OCI-LY1 (cell line): ENCODE measurements around the gene C3orf80.

Source experiments
- H2AFZ ChIP-seq: fragments of 200-600 bp; sonication (generic), shearing (Covaris generic); 2 replicates; pipeline ENCODE4 v1.6.0; 2014; ENCODE audit warnings: antibody characterized with exemption, mild to moderate bottlenecking, low read length
- H3F3A ChIP-seq: fragments of 200-600 bp; sonication (generic), shearing (Covaris generic); 2 replicates; pipeline ENCODE4 v1.6.0; 2014; ENCODE audit warnings: mild to moderate bottlenecking, antibody characterized with exemption, low read length, moderate library complexity; ENCODE audit not compliant: insufficient read depth
- H3K27ac ChIP-seq: fragments of 200-600 bp; sonication (generic); 2 replicates; pipeline ENCODE4 v1.5.1; 2014; ENCODE audit warnings: low read length, mixed run types, mild to moderate bottlenecking, low read depth; ENCODE audit not compliant: poor library complexity, severe bottlenecking
- H3K27me3 ChIP-seq: fragments of 200-600 bp; sonication (generic); 2 replicates; pipeline ENCODE4 v1.6.0; 2014; ENCODE audit warnings: antibody characterized with exemption, mild to moderate bottlenecking, low read length, moderate library complexity; ENCODE audit not compliant: insufficient read depth
- H3K36me3 ChIP-seq: fragments of 200-600 bp; sonication (generic); 2 replicates; pipeline ENCODE4 v1.6.1; 2014; ENCODE audit warnings: mild to moderate bottlenecking, antibody characterized with exemption, low read length, moderate library complexity, mixed read lengths; ENCODE audit not compliant: insufficient read depth
- H3K4me1 ChIP-seq: fragments of 200-600 bp; sonication (generic); 2 replicates; pipeline ENCODE4 v1.5.1; 2014; ENCODE audit warnings: mild to moderate bottlenecking, low read length, moderate library complexity; ENCODE audit not compliant: insufficient read depth, severe bottlenecking
- H3K4me2 ChIP-seq: fragments of 200-600 bp; sonication (generic), shearing (Covaris generic); 2 replicates; pipeline ENCODE4 v1.6.1; 2014; ENCODE audit warnings: low read length
- H3K4me3 ChIP-seq: fragments of 200-600 bp; sonication (generic); 2 replicates; pipeline ENCODE4 v1.5.1; 2014; ENCODE audit warnings: low read length, low read depth, mild to moderate bottlenecking, mixed read lengths; ENCODE audit not compliant: poor library complexity, severe bottlenecking
- H3K79me2 ChIP-seq: fragments of 200-600 bp; shearing (Covaris generic); 2 replicates; pipeline ENCODE4 v1.6.1; 2016; ENCODE audit warnings: mixed run types, low read length, mixed read lengths; ENCODE audit not compliant: insufficient read depth
- H3K9ac ChIP-seq: fragments of 200-600 bp; sonication (generic), shearing (Covaris generic); 2 replicates; pipeline ENCODE4 v1.6.1; 2014; ENCODE audit warnings: mild to moderate bottlenecking, low read length, mixed read lengths
- H3K9me2 ChIP-seq: fragments of 200-600 bp; sonication (generic), shearing (Covaris generic); 2 replicates; pipeline ENCODE4 v1.6.1; 2014; ENCODE audit warnings: low read depth, mild to moderate bottlenecking, low read length, mixed read lengths
- H3K9me3 ChIP-seq: fragments of 200-600 bp; shearing (Covaris generic); 2 replicates; pipeline ENCODE4 v1.6.1; 2014; ENCODE audit warnings: low read length, mixed read lengths
- H4K20me1 ChIP-seq: fragments of 200-600 bp; sonication (generic), shearing (Covaris generic); 2 replicates; pipeline ENCODE4 v1.6.0; 2016; ENCODE audit warnings: mild to moderate bottlenecking, low read length; ENCODE audit not compliant: insufficient read depth
- EZH2 ChIP-seq: fragments of 200-600 bp; sonication (generic), shearing (Covaris generic); IDR thresholded peaks from 2 replicates; pipeline ENCODE4 v1.8.0; 2017; ENCODE audit warnings: borderline replicate concordance, mixed run types, mild to moderate bottlenecking, antibody characterized with exemption, low read length, moderate library complexity, mixed read lengths
- TF ChIP-seq, protein P1 (sequence below): fragments of 200-600 bp; sonication (generic), shearing (Covaris generic); IDR thresholded peaks from 2 replicates; pipeline ENCODE4 v1.5.1; 2017; ENCODE audit warnings: mild to moderate bottlenecking, antibody characterized with exemption, low read length, moderate library complexity, mixed read lengths

The C3orf80 gene

DNA sequence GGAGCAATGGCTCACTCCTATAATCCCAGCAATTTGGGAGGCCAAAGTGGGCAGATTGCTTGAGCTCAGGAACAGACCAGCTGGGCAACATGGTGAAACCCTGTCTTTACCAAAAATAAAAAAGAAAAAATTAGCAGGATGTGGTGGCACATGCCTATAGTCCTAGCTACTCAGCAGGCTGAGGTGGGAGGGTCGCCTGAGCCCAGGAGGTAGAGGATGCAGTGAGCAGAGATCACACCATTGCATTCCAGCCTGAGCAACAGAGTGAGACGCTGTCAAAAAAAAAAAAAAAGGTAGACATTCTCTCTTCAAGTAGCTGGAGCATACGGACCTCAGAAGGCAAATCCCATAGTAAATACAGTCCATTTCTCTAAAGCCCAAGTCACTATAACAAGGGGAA, 7.1 kb upstream of the C3orf80 start:
- TF ChIP-seq, protein P1, sequence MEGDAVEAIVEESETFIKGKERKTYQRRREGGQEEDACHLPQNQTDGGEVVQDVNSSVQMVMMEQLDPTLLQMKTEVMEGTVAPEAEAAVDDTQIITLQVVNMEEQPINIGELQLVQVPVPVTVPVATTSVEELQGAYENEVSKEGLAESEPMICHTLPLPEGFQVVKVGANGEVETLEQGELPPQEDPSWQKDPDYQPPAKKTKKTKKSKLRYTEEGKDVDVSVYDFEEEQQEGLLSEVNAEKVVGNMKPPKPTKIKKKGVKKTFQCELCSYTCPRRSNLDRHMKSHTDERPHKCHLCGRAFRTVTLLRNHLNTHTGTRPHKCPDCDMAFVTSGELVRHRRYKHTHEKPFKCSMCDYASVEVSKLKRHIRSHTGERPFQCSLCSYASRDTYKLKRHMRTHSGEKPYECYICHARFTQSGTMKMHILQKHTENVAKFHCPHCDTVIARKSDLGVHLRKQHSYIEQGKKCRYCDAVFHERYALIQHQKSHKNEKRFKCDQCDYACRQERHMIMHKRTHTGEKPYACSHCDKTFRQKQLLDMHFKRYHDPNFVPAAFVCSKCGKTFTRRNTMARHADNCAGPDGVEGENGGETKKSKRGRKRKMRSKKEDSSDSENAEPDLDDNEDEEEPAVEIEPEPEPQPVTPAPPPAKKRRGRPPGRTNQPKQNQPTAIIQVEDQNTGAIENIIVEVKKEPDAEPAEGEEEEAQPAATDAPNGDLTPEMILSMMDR, result no peak
- no peak for TF ChIP-seq EZH2
- H3K27me3 ChIP-seq, result no peaks in the 10 kb centered on the region
- no peak overlapping the region for H3K4me3 ChIP-seq

DNA sequence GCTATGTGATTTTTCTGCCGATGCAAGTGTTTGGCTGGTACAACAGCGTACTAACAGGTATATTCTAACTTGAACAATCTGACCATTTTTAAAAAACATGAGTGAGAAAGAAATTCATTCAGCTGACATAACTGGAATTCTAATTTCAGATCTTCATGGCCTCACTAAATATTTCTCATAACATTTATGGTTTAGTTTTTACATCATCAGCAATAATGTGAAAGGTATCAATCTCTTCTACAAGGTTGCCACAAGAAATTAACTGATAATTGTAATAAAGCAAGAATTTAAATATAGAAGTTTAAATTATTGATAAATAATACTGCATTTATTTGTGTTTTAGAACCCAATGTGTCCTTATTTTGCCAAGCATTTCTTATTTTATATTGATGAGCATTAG, 5.2 kb upstream of the C3orf80 start:
- Histone ChIP-seq H3K9me3 (no peaks in the 10 kb centered on the region), H3K9ac (no peak overlapping the region), H3K4me1 (peaks cover 4% of the 10 kb centered on the region), H3F3A (no peaks in the 10 kb centered on the region), H3K9me2 (no peaks in the 10 kb centered on the region), H3K79me2 (no peaks in the 10 kb centered on the region), H4K20me1 (no peaks in the 10 kb centered on the region), H3K27me3 (peaks cover 10% of the 10 kb centered on the region), H3K27ac (no peak overlapping the region), H3K4me2 (no peak overlapping the region), H2AFZ (no peak overlapping the region), H3K36me3 (no peaks in the 10 kb centered on the region), H3K4me3 (no peak overlapping the region)
- TF ChIP-seq EZH2, result no peak
- TF ChIP-seq, protein P1, result no peak

More for the DNA sequence above, 7.1 kb upstream of the C3orf80 start:
- Histone ChIP-seq H2AFZ (no peak overlapping the region), H3K4me1 (no peaks in the 10 kb centered on the region), H3K9me3 (no peaks in the 10 kb centered on the region), H3K4me2 (no peak overlapping the region), H3K9ac (no peak overlapping the region), H3K79me2 (no peaks in the 10 kb centered on the region), H3F3A (no peaks in the 10 kb centered on the region), H4K20me1 (no peaks in the 10 kb centered on the region), H3K36me3 (no peaks in the 10 kb centered on the region), H3K9me2 (no peaks in the 10 kb centered on the region), H3K27ac (no peak overlapping the region)

DNA sequence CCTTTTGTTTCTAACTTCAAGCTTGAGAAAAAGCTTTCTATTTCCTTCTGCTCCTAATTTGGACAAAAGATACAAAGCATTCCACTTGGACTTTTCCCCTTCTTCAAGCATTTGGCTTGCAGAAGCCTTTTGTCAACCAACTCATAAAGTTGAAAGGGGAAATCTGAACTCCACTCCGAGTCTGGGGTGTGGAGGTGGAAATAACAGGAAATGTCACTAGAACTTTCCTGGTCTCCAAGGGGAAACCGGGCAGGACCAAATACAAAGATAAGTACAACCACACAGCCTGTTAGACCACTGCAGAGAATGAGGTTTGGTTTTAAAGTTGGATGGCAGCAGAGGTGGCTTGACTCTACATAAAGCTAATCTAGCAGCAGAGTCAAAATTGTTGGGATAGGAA, 4.2 kb upstream of the C3orf80 start:
- Histone ChIP-seq H3K36me3 (no peaks in the 10 kb centered on the region), H3K9ac (no peak overlapping the region), H3K4me3 (no peak overlapping the region), H3F3A (no peaks in the 10 kb centered on the region), H3K4me2 (no peak overlapping the region), H3K9me2 (no peaks in the 10 kb centered on the region), H3K4me1 (peaks cover 10% of the 10 kb centered on the region), H2AFZ (no peak overlapping the region), H3K9me3 (no peaks in the 10 kb centered on the region), H4K20me1 (no peaks in the 10 kb centered on the region), H3K27me3 (peaks cover 11% of the 10 kb centered on the region), H3K27ac (no peak overlapping the region), H3K79me2 (no peaks in the 10 kb centered on the region)
- TF ChIP-seq, protein P1, result no peak
- TF ChIP-seq EZH2, result no peak
